AG09309 (cell line): ENCODE data around the gene LRMDA.

ENCODE experiments used
- DNase-seq: peaks from one replicate; pipeline ENCODE4 v3.0.0-alpha.2; 2010; ENCODE audit warnings: low read depth
- H3K4me3 ChIP-seq: 2 replicates; pipeline ENCODE4 v1.5.1; 2011; ENCODE audit warnings: mild to moderate bottlenecking, low read depth, low read length, moderate library complexity; ENCODE audit not compliant: control insufficient read depth
- CTCF ChIP-seq: IDR thresholded peaks from 2 replicates; pipeline ENCODE4 v1.5.1; 2011; ENCODE audit warnings: mild to moderate bottlenecking, low read depth, low read length, inconsistent platforms; ENCODE audit not compliant: insufficient read depth, control insufficient read depth; ENCODE audit errors: missing control alignments

Gene LRMDA

GRCh38 chr10:76444034-76444800, 1012.8 kb downstream of the LRMDA start:
- DNase-seq = no peak
- no peak for TF ChIP-seq CTCF
- H3K4me3 ChIP-seq = no peak overlapping the region

- DNase-seq = no peak
- no peak overlapping the region for H3K4me3 ChIP-seq
- no peak for TF ChIP-seq CTCF
These were observed 1016.2 kb downstream of the LRMDA start for GRCh38 chr10:76447578-76447977.

GRCh38 chr10:76451911-76452310, 1020.5 kb downstream of the LRMDA start:
- no peak overlapping the region for H3K4me3 ChIP-seq
- no peak for TF ChIP-seq CTCF
- DNase-seq = no peak

GRCh38 chr10:76453332-76453731, 1021.9 kb downstream of the LRMDA start:
- H3K4me3 ChIP-seq = no peak overlapping the region
- no peak for TF ChIP-seq CTCF

GRCh38 chr10:76453997-76454396, 1022.6 kb downstream of the LRMDA start:
- no peak for DNase-seq
- TF ChIP-seq CTCF = no peak
- H3K4me3 ChIP-seq = no peak overlapping the region

More at GRCh38 chr10:76453332-76453731, 1021.9 kb downstream of the LRMDA start:
- DNase-seq = no peak

GRCh38 chr10:76454506-76455140, 1023.2 kb downstream of the LRMDA start:
- no peak for TF ChIP-seq CTCF
- H3K4me3 ChIP-seq = no peak overlapping the region
- DNase-seq = no peak
